SU-DHL-6 (cell line): Measurements from ENCODE around the gene MINDY3.

Source experiments
- H2AFZ ChIP-seq: fragments of 200-600 bp; sonication (generic); 2 replicates; pipeline ENCODE4 v1.6.1; 2014; ENCODE audit warnings: low read depth, mild to moderate bottlenecking, moderate library complexity, mixed read lengths, antibody characterized with exemption, low read length; ENCODE audit not compliant: severe bottlenecking
- H3F3A ChIP-seq: fragments of 200-600 bp; shearing (Covaris generic); 2 replicates; pipeline ENCODE4 v1.6.0; 2016; ENCODE audit warnings: antibody characterized with exemption, mild to moderate bottlenecking; ENCODE audit not compliant: insufficient read depth
- H3K27ac ChIP-seq: fragments of 200-600 bp; sonication (generic); 2 replicates; pipeline ENCODE4 v1.5.1; 2016; ENCODE audit warnings: low read depth, mild to moderate bottlenecking, low read length, moderate library complexity, mixed read lengths
- H3K27me3 ChIP-seq: fragments of 200-600 bp; sonication (generic), shearing (Covaris generic); 2 replicates; pipeline ENCODE4 v1.6.0; 2014; ENCODE audit warnings: mild to moderate bottlenecking, low read length
- H3K36me3 ChIP-seq: fragments of 200-600 bp; sonication (generic); 2 replicates; pipeline ENCODE4 v1.6.1; 2014; ENCODE audit warnings: mild to moderate bottlenecking, low read length, mixed read lengths
- H3K4me2 ChIP-seq: fragments of 300-600, 200-600 bp; shearing (Covaris generic), sonication (generic); 2 replicates; pipeline ENCODE4 v1.6.0; 2014; ENCODE audit warnings: low read length, low read depth, mild to moderate bottlenecking; ENCODE audit not compliant: poor library complexity, severe bottlenecking
- H3K4me3 ChIP-seq: fragments of 200-600 bp; sonication (generic); 2 replicates; pipeline ENCODE4 v1.5.1; 2014; ENCODE audit warnings: antibody characterized with exemption, low read length, mild to moderate bottlenecking, mixed read lengths; ENCODE audit not compliant: insufficient read depth, poor library complexity, severe bottlenecking
- H3K79me2 ChIP-seq: fragments of 200-600 bp; sonication (generic); 2 replicates; pipeline ENCODE4 v1.6.1; 2014; ENCODE audit warnings: mild to moderate bottlenecking, low read length, moderate library complexity; ENCODE audit not compliant: insufficient read depth
- H3K9ac ChIP-seq: fragments of 200-600 bp; sonication (generic); 2 replicates; pipeline ENCODE4 v1.7.0; 2014; ENCODE audit warnings: mild to moderate bottlenecking, low read length
- H3K9me2 ChIP-seq: fragments of 200-600 bp; sonication (generic); replicated peaks from 2 replicates; pipeline ENCODE4 v1.6.1; 2014; ENCODE audit warnings: low read length; ENCODE audit not compliant: insufficient read depth
- H3K9me3 ChIP-seq: fragments of 200-600 bp; sonication (generic); 2 replicates; pipeline ENCODE4 v1.6.1; 2014; ENCODE audit warnings: low read length, mixed read lengths; ENCODE audit not compliant: insufficient read depth
- H4K20me1 ChIP-seq: fragments of 200-600 bp; sonication (generic); 2 replicates; pipeline ENCODE4 v1.6.1; 2014; ENCODE audit warnings: low read depth, mild to moderate bottlenecking, antibody characterized with exemption, low read length, moderate library complexity, mixed read lengths
- EZH2phosphoT487 ChIP-seq: fragments of 200-600 bp; sonication (generic), shearing (Covaris generic); conservative IDR thresholded peaks from 2 replicates; pipeline ENCODE4 v1.6.1; 2018; ENCODE audit warnings: mild to moderate bottlenecking, antibody characterized with exemption, low read length, moderate library complexity, mixed read lengths
- TF ChIP-seq, protein P1 (sequence below): fragments of 200-600 bp; sonication (generic); IDR thresholded peaks from one replicate; pipeline ENCODE4 v1.5.1; 2017; ENCODE audit warnings: antibody characterized with exemption, mild to moderate bottlenecking, low read length, moderate library complexity; ENCODE audit not compliant: insufficient read depth, poor library complexity, severe bottlenecking

MINDY3 gene

DNA sequence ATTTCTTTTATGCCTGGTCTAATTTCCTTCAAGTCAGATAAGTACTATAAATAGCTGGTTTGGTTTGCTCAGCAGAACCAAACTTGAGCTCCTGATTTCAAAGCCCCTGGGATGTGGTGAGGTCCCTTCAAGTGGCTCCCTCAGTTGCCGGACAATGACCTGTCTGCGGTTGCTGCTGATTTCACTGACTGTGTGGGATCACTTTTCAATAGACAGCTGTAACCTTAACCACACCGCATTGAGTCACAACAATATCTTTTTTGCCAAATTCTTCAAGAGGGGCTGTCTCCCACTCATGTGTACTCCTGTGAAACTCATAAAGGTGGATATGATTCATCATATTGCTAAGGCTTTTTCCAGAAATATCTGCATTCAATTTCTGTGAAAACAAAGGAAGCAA, 117.5 kb downstream of the MINDY3 start:
- H3K9me2 ChIP-seq: no peaks in the 10 kb centered on the region
- no peaks in the 10 kb centered on the region for H3F3A ChIP-seq
- no peak overlapping the region for H3K4me2 ChIP-seq
- no peak overlapping the region for H2AFZ ChIP-seq
- no peak overlapping the region for H3K27ac ChIP-seq
- no peaks in the 10 kb centered on the region for H3K79me2 ChIP-seq
- TF ChIP-seq, protein P1, sequence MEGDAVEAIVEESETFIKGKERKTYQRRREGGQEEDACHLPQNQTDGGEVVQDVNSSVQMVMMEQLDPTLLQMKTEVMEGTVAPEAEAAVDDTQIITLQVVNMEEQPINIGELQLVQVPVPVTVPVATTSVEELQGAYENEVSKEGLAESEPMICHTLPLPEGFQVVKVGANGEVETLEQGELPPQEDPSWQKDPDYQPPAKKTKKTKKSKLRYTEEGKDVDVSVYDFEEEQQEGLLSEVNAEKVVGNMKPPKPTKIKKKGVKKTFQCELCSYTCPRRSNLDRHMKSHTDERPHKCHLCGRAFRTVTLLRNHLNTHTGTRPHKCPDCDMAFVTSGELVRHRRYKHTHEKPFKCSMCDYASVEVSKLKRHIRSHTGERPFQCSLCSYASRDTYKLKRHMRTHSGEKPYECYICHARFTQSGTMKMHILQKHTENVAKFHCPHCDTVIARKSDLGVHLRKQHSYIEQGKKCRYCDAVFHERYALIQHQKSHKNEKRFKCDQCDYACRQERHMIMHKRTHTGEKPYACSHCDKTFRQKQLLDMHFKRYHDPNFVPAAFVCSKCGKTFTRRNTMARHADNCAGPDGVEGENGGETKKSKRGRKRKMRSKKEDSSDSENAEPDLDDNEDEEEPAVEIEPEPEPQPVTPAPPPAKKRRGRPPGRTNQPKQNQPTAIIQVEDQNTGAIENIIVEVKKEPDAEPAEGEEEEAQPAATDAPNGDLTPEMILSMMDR: no peak
- no peak for TF ChIP-seq EZH2phosphoT487
- H3K27me3 ChIP-seq: no peaks in the 10 kb centered on the region
- no peak overlapping the region for H3K9ac ChIP-seq
- no peaks in the 10 kb centered on the region for H4K20me1 ChIP-seq
- H3K36me3 ChIP-seq: no peaks in the 10 kb centered on the region
- H3K9me3 ChIP-seq: no peaks in the 10 kb centered on the region
- no peak overlapping the region for H3K4me3 ChIP-seq

DNA sequence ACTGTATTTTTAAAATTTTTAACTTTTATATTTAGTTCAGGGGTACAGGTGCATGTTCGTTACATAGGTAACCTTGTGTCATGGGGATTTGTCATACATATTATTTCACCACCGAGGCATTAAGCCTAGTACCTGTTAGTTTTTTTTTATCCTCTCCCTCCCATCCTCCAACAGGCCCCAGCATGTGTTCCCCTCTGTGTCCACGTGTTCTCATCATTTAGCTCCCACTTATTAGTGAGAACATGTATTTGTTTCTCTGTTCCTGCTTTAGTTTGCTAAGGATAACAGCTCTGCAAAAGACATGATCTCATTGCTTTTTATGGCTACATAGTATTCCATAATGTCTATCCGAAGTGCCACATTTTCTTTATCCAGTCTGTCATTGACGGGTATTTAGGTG, 118.2 kb downstream of the MINDY3 start:
- Histone ChIP-seq H3K4me2 (no peak overlapping the region), H3F3A (no peaks in the 10 kb centered on the region), H3K27me3 (no peaks in the 10 kb centered on the region), H3K9ac (no peak overlapping the region), H4K20me1 (no peaks in the 10 kb centered on the region), H3K9me3 (no peaks in the 10 kb centered on the region), H3K79me2 (no peaks in the 10 kb centered on the region), H2AFZ (no peak overlapping the region), H3K27ac (no peak overlapping the region), H3K9me2 (no peaks in the 10 kb centered on the region), H3K36me3 (no peaks in the 10 kb centered on the region), H3K4me3 (no peak overlapping the region)
- TF ChIP-seq, protein P1: no peak
- TF ChIP-seq EZH2phosphoT487: no peak

DNA sequence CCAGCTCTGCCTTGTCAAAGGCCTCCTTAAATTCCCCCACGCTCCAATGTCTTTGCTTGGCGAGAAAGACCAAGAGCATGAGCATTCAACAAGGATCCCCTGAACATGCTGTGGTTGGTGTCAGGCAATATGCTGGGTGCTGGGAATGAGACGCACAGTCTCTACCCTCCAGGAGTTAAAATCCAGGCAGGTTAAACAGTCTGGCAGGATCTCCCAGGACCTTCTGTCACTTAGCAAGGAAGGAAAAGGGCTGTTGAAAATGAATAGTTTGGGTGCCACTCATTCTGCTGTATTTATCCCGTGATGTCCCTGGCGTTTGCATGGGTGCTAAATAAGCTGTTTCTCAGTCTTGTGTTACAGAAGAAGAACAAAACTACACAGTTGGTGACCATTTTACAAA, 118.7 kb downstream of the MINDY3 start:
- no peak overlapping the region for H3K4me3 ChIP-seq
- H4K20me1 ChIP-seq: no peaks in the 10 kb centered on the region
- no peak for TF ChIP-seq EZH2phosphoT487
- TF ChIP-seq, protein P1: no peak
- no peaks in the 10 kb centered on the region for H3K79me2 ChIP-seq
- H3K27ac ChIP-seq: no peak overlapping the region
- H3K9me3 ChIP-seq: no peaks in the 10 kb centered on the region
- no peak overlapping the region for H3K4me2 ChIP-seq
- H3K9me2 ChIP-seq: no peaks in the 10 kb centered on the region
- H2AFZ ChIP-seq: no peak overlapping the region
- H3K36me3 ChIP-seq: no peaks in the 10 kb centered on the region
- no peak overlapping the region for H3K9ac ChIP-seq
- no peaks in the 10 kb centered on the region for H3F3A ChIP-seq
- H3K27me3 ChIP-seq: no peaks in the 10 kb centered on the region

DNA sequence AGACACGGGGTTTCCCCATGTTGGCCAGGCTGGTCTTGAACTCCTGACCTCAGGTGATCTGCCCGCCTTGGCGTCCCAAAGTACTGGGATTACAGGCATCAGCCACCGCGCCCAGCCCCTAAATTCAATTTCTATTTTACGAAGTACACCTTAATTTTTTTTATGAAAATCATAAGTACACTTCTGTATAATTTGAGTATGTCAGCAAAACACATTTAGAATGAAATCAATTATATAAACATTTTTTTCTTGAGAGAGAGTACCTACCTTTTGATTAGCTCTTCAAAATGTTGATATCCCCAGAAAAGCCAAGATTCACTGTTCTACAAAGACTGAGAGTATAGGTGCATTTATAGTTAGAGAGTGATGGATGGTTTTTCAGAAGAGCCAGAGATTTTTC, 120.0 kb downstream of the MINDY3 start:
- no peaks in the 10 kb centered on the region for H3K79me2 ChIP-seq

More for the DNA sequence above, 120.0 kb downstream of the MINDY3 start:
- Histone ChIP-seq H3K9me3 (no peaks in the 10 kb centered on the region), H3K36me3 (no peaks in the 10 kb centered on the region), H4K20me1 (no peaks in the 10 kb centered on the region), H3K9me2 (no peaks in the 10 kb centered on the region), H3F3A (no peaks in the 10 kb centered on the region), H3K4me2 (no peak overlapping the region), H3K27me3 (no peaks in the 10 kb centered on the region), H2AFZ (no peak overlapping the region), H3K9ac (no peak overlapping the region), H3K4me3 (no peak overlapping the region), H3K27ac (no peak overlapping the region)
- TF ChIP-seq, protein P1: no peak
- no peak for TF ChIP-seq EZH2phosphoT487
